Neural cell (in vitro differentiated cells): Measurements from ENCODE around the gene FBXL17. TPM values are rescaled to one million over a fixed set of nuclear protein-coding genes. Genes with fewer than 3 reads are reported as not detected.

Experiments used
- H2AFZ ChIP-seq: fragments of 200-600, 300-800 bp; sonication (generic), shearing (Covaris generic); 2 replicates; pipeline ENCODE4 v1.6.0; 2014; ENCODE audit warnings: low read depth, mild to moderate bottlenecking, antibody characterized with exemption, low read length, moderate library complexity
- H3F3A ChIP-seq: fragments of 200-600 bp; shearing (Covaris generic); 2 replicates; pipeline ENCODE4 v1.6.1; 2016; ENCODE audit warnings: mild to moderate bottlenecking, moderate library complexity, mixed read lengths, antibody characterized with exemption, low read length; ENCODE audit not compliant: insufficient read depth, poor library complexity, severe bottlenecking
- H3K27ac ChIP-seq: fragments of 200-600, 300-800 bp; sonication (generic), shearing (Covaris generic); 2 replicates; pipeline ENCODE4 v1.5.1; 2014; ENCODE audit warnings: mild to moderate bottlenecking, low read length, moderate library complexity
- H3K27me3 ChIP-seq: fragments of 300-800, 200-600 bp; sonication (generic), shearing (Covaris generic); 2 replicates; pipeline ENCODE4 v1.6.0; 2014; ENCODE audit warnings: mild to moderate bottlenecking, low read depth, low read length, moderate library complexity; ENCODE audit not compliant: insufficient read depth
- H3K36me3 ChIP-seq: fragments of 300-800, 200-600 bp; sonication (generic), shearing (Covaris generic); 2 replicates; pipeline ENCODE4 v1.5.1; 2014; ENCODE audit warnings: mild to moderate bottlenecking, antibody characterized with exemption, low read length, moderate library complexity; ENCODE audit not compliant: insufficient read depth
- H3K4me2 ChIP-seq: fragments of 300-800, 200-600 bp; sonication (generic), shearing (Covaris generic); 2 replicates; pipeline ENCODE4 v1.6.0; 2014; ENCODE audit warnings: mild to moderate bottlenecking, low read length
- H3K4me3 ChIP-seq: fragments of 300-800, 200-600 bp; sonication (generic), shearing (Covaris generic); 2 replicates; pipeline ENCODE4 v1.5.1; 2014; ENCODE audit warnings: mild to moderate bottlenecking, low read length, moderate library complexity
- H3K79me2 ChIP-seq: fragments of 200-600 bp; shearing (Covaris generic); replicated peaks from 2 replicates; pipeline ENCODE4 v1.6.0; 2014; ENCODE audit warnings: mild to moderate bottlenecking, low read length, moderate library complexity; ENCODE audit not compliant: insufficient read depth
- H3K9ac ChIP-seq: fragments of 300-800, 200-600 bp; sonication (generic), shearing (Covaris generic); 2 replicates; pipeline ENCODE4 v1.6.1; 2016; ENCODE audit warnings: mild to moderate bottlenecking, low read length, mixed read lengths
- H3K9me2 ChIP-seq: fragments of 200-600 bp; shearing (Covaris generic); 2 replicates; pipeline ENCODE4 v1.6.1; 2016; ENCODE audit warnings: mild to moderate bottlenecking, low read length, mixed read lengths; ENCODE audit not compliant: insufficient read depth
- H3K9me3 ChIP-seq: fragments of 200-600, 300-800 bp; sonication (generic), shearing (Covaris generic); 2 replicates; pipeline ENCODE4 v1.6.1; 2016; ENCODE audit warnings: mild to moderate bottlenecking, mixed run types, low read length, moderate library complexity, mixed read lengths
- H4K20me1 ChIP-seq: fragments of 200-600 bp; shearing (Covaris generic); 2 replicates; pipeline ENCODE4 v1.6.1; 2016; ENCODE audit warnings: mild to moderate bottlenecking, mixed run types; ENCODE audit not compliant: insufficient read depth
- EP300 ChIP-seq: fragments of 450-650 bp; conservative IDR thresholded peaks from 2 replicates; pipeline ENCODE4 v1.6.1; 2014; ENCODE audit warnings: antibody characterized with exemption, mild to moderate bottlenecking, moderate library complexity; ENCODE audit not compliant: poor library complexity, severe bottlenecking
- EZH2 ChIP-seq: fragments of 200-600, 300-800 bp; shearing (Covaris generic), sonication (generic); IDR thresholded peaks from 2 replicates; pipeline ENCODE4 v1.6.1; 2014; ENCODE audit warnings: antibody characterized with exemption, low read length, borderline replicate concordance, mild to moderate bottlenecking; ENCODE audit not compliant: insufficient read depth, poor library complexity, severe bottlenecking
- MXI1 ChIP-seq: fragments of 450-650 bp; conservative IDR thresholded peaks from 2 replicates; pipeline ENCODE4 v1.6.1; 2014; ENCODE audit warnings: antibody characterized with exemption, mild to moderate bottlenecking; ENCODE audit not compliant: poor library complexity, severe bottlenecking
- POLR2AphosphoS5 ChIP-seq: IDR thresholded peaks from 2 replicates; pipeline ENCODE4 v1.6.1; 2012
- RAD21 ChIP-seq: fragments of 450-650 bp; conservative IDR thresholded peaks from 2 replicates; pipeline ENCODE4 v1.6.1; 2014; ENCODE audit warnings: antibody characterized with exemption, mild to moderate bottlenecking, moderate library complexity
- SMC3 ChIP-seq: fragments of 450-650 bp; conservative IDR thresholded peaks from 2 replicates; pipeline ENCODE4 v1.6.1; 2014; ENCODE audit warnings: antibody characterized with exemption, mild to moderate bottlenecking, moderate library complexity; ENCODE audit not compliant: poor library complexity
- TAF1 ChIP-seq: IDR thresholded peaks from 2 replicates; pipeline ENCODE4 v1.6.1; 2012; ENCODE audit warnings: low read depth
- polyA plus RNA-seq: library from polyadenylated mRNA; depleted of rRNA; stranded (reverse); fragments of >200 nt; gene quantifications from 2 replicates; pipeline ENCODE4 v1.2.3, GENCODE V29; 2014
- TF ChIP-seq, protein P1 (sequence below): fragments of 450-650 bp; IDR thresholded peaks from 2 replicates; pipeline ENCODE4 v1.5.1; 2014; ENCODE audit warnings: antibody characterized with exemption, mild to moderate bottlenecking, moderate library complexity; ENCODE audit not compliant: poor library complexity, severe bottlenecking
- TF ChIP-seq, protein P2 (sequence below): IDR thresholded peaks from 2 replicates; pipeline ENCODE4 v1.6.1; 2012; ENCODE audit warnings: borderline replicate concordance

Gene FBXL17
- polyA plus RNA-seq, 1 donor from 2014 or later, result 19.6 TPM

DNA sequence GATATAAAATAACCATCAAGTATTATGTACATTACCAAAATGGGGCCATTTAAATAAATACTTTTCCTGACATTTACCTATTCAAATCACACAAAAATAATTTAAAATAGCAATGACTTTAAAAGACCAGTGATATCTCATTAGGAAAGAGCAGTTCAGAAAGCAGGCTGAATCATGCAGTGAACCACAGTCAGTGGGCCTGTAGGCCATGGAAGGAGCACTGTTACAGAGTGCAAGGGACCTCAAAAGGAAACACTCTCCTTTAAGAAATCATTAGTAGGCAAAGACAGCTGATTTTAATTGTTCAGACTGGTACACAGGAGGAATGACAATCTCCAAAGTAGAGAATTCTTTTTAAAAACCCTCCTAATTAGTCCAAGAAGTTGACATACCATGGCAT, 427.6 kb downstream of the FBXL17 start:
- no peak overlapping the region for H3K4me3 ChIP-seq
- no peaks in the 10 kb centered on the region for H3K27me3 ChIP-seq
- no peaks in the 10 kb centered on the region for H4K20me1 ChIP-seq
- H3F3A ChIP-seq, result no peaks in the 10 kb centered on the region
- H3K27ac ChIP-seq, result no peak overlapping the region
- H3K4me2 ChIP-seq, result no peak overlapping the region
- no peaks in the 10 kb centered on the region for H3K79me2 ChIP-seq
- H2AFZ ChIP-seq, result no peak overlapping the region
- no peaks in the 10 kb centered on the region for H3K9me3 ChIP-seq
- H3K36me3 ChIP-seq, result no peaks in the 10 kb centered on the region
- H3K9ac ChIP-seq, result no peak overlapping the region
- no peaks in the 10 kb centered on the region for H3K9me2 ChIP-seq
- TF ChIP-seq TAF1, result no peak
- TF ChIP-seq EZH2, result no peak
- TF ChIP-seq EP300, result no peak
- no peak for TF ChIP-seq POLR2AphosphoS5
- no peak for TF ChIP-seq SMC3

DNA sequence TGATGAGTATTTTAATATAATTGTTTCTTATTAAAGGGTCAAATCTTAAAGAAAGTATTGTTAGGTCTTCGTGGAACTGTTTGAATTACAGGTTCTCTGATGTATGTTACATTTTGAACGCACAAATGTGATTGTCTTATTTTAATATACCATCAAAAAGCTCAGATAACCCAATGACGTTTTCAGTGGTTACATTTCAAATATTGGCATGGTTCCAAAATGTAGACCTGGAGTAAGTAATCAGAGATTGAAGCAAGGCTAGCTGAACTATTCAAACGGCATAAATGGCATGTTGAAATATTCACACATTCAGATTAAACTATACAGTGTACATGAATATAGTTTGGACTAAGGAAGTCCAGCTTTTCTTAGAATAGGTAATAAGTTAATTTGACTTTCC, 429.4 kb downstream of the FBXL17 start:
- H3K4me2 ChIP-seq, result no peak overlapping the region
- no peak overlapping the region for H3K27ac ChIP-seq
- no peaks in the 10 kb centered on the region for H3K9me3 ChIP-seq
- no peak overlapping the region for H3K4me3 ChIP-seq
- no peaks in the 10 kb centered on the region for H3K9me2 ChIP-seq
- H3K9ac ChIP-seq, result no peak overlapping the region
- no peaks in the 10 kb centered on the region for H3K36me3 ChIP-seq
- H3K79me2 ChIP-seq, result no peaks in the 10 kb centered on the region
- TF ChIP-seq RAD21, result no peak
- TF ChIP-seq EP300, result no peak
- TF ChIP-seq, protein P1, sequence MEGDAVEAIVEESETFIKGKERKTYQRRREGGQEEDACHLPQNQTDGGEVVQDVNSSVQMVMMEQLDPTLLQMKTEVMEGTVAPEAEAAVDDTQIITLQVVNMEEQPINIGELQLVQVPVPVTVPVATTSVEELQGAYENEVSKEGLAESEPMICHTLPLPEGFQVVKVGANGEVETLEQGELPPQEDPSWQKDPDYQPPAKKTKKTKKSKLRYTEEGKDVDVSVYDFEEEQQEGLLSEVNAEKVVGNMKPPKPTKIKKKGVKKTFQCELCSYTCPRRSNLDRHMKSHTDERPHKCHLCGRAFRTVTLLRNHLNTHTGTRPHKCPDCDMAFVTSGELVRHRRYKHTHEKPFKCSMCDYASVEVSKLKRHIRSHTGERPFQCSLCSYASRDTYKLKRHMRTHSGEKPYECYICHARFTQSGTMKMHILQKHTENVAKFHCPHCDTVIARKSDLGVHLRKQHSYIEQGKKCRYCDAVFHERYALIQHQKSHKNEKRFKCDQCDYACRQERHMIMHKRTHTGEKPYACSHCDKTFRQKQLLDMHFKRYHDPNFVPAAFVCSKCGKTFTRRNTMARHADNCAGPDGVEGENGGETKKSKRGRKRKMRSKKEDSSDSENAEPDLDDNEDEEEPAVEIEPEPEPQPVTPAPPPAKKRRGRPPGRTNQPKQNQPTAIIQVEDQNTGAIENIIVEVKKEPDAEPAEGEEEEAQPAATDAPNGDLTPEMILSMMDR, result no peak
- no peak for TF ChIP-seq TAF1
- TF ChIP-seq, protein P2, sequence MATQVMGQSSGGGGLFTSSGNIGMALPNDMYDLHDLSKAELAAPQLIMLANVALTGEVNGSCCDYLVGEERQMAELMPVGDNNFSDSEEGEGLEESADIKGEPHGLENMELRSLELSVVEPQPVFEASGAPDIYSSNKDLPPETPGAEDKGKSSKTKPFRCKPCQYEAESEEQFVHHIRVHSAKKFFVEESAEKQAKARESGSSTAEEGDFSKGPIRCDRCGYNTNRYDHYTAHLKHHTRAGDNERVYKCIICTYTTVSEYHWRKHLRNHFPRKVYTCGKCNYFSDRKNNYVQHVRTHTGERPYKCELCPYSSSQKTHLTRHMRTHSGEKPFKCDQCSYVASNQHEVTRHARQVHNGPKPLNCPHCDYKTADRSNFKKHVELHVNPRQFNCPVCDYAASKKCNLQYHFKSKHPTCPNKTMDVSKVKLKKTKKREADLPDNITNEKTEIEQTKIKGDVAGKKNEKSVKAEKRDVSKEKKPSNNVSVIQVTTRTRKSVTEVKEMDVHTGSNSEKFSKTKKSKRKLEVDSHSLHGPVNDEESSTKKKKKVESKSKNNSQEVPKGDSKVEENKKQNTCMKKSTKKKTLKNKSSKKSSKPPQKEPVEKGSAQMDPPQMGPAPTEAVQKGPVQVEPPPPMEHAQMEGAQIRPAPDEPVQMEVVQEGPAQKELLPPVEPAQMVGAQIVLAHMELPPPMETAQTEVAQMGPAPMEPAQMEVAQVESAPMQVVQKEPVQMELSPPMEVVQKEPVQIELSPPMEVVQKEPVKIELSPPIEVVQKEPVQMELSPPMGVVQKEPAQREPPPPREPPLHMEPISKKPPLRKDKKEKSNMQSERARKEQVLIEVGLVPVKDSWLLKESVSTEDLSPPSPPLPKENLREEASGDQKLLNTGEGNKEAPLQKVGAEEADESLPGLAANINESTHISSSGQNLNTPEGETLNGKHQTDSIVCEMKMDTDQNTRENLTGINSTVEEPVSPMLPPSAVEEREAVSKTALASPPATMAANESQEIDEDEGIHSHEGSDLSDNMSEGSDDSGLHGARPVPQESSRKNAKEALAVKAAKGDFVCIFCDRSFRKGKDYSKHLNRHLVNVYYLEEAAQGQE, result no peak
- no peak for TF ChIP-seq MXI1
- no peak for TF ChIP-seq SMC3
- TF ChIP-seq POLR2AphosphoS5, result no peak
- no peak for TF ChIP-seq EZH2
- no peaks in the 10 kb centered on the region for H3F3A ChIP-seq
- H4K20me1 ChIP-seq, result no peaks in the 10 kb centered on the region
- no peaks in the 10 kb centered on the region for H3K27me3 ChIP-seq
- H2AFZ ChIP-seq, result no peak overlapping the region

DNA sequence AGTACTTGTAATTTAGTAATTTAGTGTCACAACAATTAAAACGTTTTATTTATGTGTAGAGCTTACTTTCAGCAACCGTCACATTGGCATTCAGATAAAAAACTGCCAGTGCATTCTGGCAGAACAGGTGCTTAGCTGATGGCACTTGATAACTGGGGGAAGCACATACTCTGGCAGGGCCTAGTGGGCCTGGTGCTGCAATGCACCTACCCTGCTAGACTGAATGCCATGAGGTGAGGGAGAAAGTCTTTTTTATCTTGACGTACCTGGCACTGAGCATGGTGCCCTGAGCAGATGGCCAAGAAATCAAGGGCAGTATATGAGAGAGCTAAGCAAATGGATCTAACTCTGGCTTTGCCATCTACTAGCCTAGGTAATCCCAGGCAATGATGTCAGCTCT, 430.6 kb downstream of the FBXL17 start:
- Histone ChIP-seq H3K27ac (peak overlapping the region; percentile 9), H3K79me2 (no peaks in the 10 kb centered on the region), H3K9me3 (no peaks in the 10 kb centered on the region), H3K9ac (no peak overlapping the region), H3K4me2 (no peak overlapping the region), H3K27me3 (no peaks in the 10 kb centered on the region), H3K36me3 (no peaks in the 10 kb centered on the region), H2AFZ (no peak overlapping the region), H4K20me1 (no peaks in the 10 kb centered on the region), H3F3A (no peaks in the 10 kb centered on the region), H3K4me3 (no peak overlapping the region), H3K9me2 (no peaks in the 10 kb centered on the region)
- TF ChIP-seq TAF1, result no peak
- no peak for TF ChIP-seq RAD21
- no peak for TF ChIP-seq MXI1
- TF ChIP-seq, protein P1, result no peak
- TF ChIP-seq, protein P2, result no peak
- TF ChIP-seq EZH2, result no peak
- TF ChIP-seq POLR2AphosphoS5, result no peak
- no peak for TF ChIP-seq EP300
- TF ChIP-seq SMC3, result no peak
